Heart left ventricle (tissue), 16 donors: ENCODE data around the gene PKN3. TPM values are rescaled to one million over a fixed set of nuclear protein-coding genes. Genes with fewer than 3 reads are reported as not detected.
"Not testable (repeated sequence)": the region's sequence is repeated elsewhere in the genome, so short reads cannot be mapped to it uniquely, and the experiment has no call there.

Experiments used
- ATAC-seq, 4 donors: fragments of 200-7000 bp; cut with Tn5 transposase; one replicate each; pipeline ENCODE4 v1.9.1; 2020 to 2022; ENCODE audit warnings: moderate library complexity in 4 of 4, mild to moderate bottlenecking in 3 of 4, moderate number of reproducible peaks in 1 of 4
- DNase-seq, 5 donors: peaks; one replicate each; pipeline ENCODE4 v3.0.0-alpha.2; 2020
- H3K27ac ChIP-seq, 12 donors: fragments of 200-600 bp; sonication (generic) in 4 of 12; one replicate each; pipeline versions ENCODE4 v1.5.0 to v1.8.0; 2016 to 2022; ENCODE audit warnings: mild to moderate bottlenecking in 2 of 12
- H3K27me3 ChIP-seq, 9 donors: fragments of 200-600 bp; sonication (generic) in 2 of 9; one replicate each; pipeline versions ENCODE4 v1.5.1 to v1.8.0; 2016 to 2022; ENCODE audit warnings: mild to moderate bottlenecking in 3 of 9
- H3K36me3 ChIP-seq, 9 donors: fragments of 200-600 bp; sonication (generic) in 2 of 9; one replicate each; pipeline versions ENCODE4 v1.5.0 to v1.8.0; 2018 to 2022; ENCODE audit warnings: mild to moderate bottlenecking in 2 of 9
- H3K4me1 ChIP-seq, 12 donors: fragments of 200-600 bp; sonication (generic) in 4 of 12; one replicate each; pipeline versions ENCODE4 v1.5.0 to v1.8.0; 2016 to 2022; ENCODE audit warnings: mild to moderate bottlenecking in 3 of 12
- H3K4me3 ChIP-seq, 12 donors: fragments of 200-600 bp; sonication (generic) in 4 of 12; one replicate each; pipeline versions ENCODE4 v1.5.0 to v1.8.0; 2017 to 2022; ENCODE audit warnings: mild to moderate bottlenecking in 9 of 12, moderate library complexity in 4 of 12
- H3K9me3 ChIP-seq, 12 donors: fragments of 200-600 bp; sonication (generic) in 4 of 12; one replicate each; pipeline versions ENCODE4 v1.5.0 to v1.8.0; 2016 to 2022; ENCODE audit warnings: mild to moderate bottlenecking in 1 of 12
- POLR2A ChIP-seq, 2 donors: fragments of 450-650 bp; IDR thresholded peaks; one replicate each; pipeline ENCODE4 v1.6.1; 2017; ENCODE audit warnings: antibody characterized with exemption in 2 of 2, mild to moderate bottlenecking in 2 of 2, moderate library complexity in 2 of 2
- WGBS, 4 donors: extraction: QIAGEN DNeasy Blood & Tissue Kit in 2 of 4; methylation state at CpG; one replicate each; pipeline versions ENCODE4 v1.1.5 to v1.1.7; 2013 to 2018; 5-methylcytosine and 5-hydroxymethylcytosine counted together
- intact Hi-C, 10 donors: fragments of 100-400 bp; cut with DNase I; formaldehyde crosslinking; loops; one replicate each; pipeline versions ENCODE4 v1.11.1 to v1.14.2; 2022
- polyA plus RNA-seq, 2 donors: library from polyadenylated mRNA; stranded (reverse); fragments of 200-250 nt; gene quantifications; one replicate each; pipeline ENCODE4 v1.2.3, GENCODE V29; 2013
- total RNA-seq, 9 donors: library from RNA; depleted of rRNA in 2 of 9; stranded (reverse); fragments of >200 nt in 2 of 9; fragmentation: NEBNext Ultra II Directional in 3 of 9; extraction: Animal tissue kit (Norgen Biotek cat#: 25700) in 3 of 9; gene quantifications; one replicate each; pipeline versions ENCODE4 v1.1.0 to v1.2.4, GENCODE V29; 2016 to 2023
- TF ChIP-seq, protein P1 (sequence below), 12 donors: fragments of 200-600 bp; sonication (generic) in 4 of 12; IDR thresholded peaks; one replicate each; pipeline versions ENCODE4 v1.5.0 to v1.8.0; 2018 to 2022; ENCODE audit warnings: antibody characterized with exemption in 12 of 12, mild to moderate bottlenecking in 5 of 12
- donor health status: ischemic (EF 13 %, LVEDD 7.1; RV severe dilation, severe dysfunction).
- donor health status: healthy with polysubstance abuse.
- donor health status: DM: no; HTN: yes; CAD: no.
- donor health status: DM: no; HTN: no; CAD: no.
- donor health status: ischemic (EF 25% LVEDD 6.9; RV normal size, moderate dysfunction).
- donor health status: ischemic (EF 25% LVEDD 5.7; RV mildly dilated, moderate dysfunction).
- donor health status: healthy.
- donor health status: DM: yes; HTN: yes; CAD: no.
- donor health status: ischemic (EF 35%, LVEDD 5.7; RV mildly dilated, moderate dysfunction).
- donor health status: nonischemic (EF 11% LVEDD 7.7; RV severe dilation, severe dysfunction).
- donor health status: DM: yes; HTN: yes; CAD: no.
- donor health status: PGD.
- donor health status: ischemic (EF 29% LVEDD 5.4; RV normal size, mild dysfunction).
- donor health status: nonischemic (EF 23%, LVEDD 6.1; RV moderate dilation, normal function).

PKN3 gene
- total and polyA plus RNA-seq, 11 donors, result 3.7 to 16.1 (median 6.0) TPM

DNA sequence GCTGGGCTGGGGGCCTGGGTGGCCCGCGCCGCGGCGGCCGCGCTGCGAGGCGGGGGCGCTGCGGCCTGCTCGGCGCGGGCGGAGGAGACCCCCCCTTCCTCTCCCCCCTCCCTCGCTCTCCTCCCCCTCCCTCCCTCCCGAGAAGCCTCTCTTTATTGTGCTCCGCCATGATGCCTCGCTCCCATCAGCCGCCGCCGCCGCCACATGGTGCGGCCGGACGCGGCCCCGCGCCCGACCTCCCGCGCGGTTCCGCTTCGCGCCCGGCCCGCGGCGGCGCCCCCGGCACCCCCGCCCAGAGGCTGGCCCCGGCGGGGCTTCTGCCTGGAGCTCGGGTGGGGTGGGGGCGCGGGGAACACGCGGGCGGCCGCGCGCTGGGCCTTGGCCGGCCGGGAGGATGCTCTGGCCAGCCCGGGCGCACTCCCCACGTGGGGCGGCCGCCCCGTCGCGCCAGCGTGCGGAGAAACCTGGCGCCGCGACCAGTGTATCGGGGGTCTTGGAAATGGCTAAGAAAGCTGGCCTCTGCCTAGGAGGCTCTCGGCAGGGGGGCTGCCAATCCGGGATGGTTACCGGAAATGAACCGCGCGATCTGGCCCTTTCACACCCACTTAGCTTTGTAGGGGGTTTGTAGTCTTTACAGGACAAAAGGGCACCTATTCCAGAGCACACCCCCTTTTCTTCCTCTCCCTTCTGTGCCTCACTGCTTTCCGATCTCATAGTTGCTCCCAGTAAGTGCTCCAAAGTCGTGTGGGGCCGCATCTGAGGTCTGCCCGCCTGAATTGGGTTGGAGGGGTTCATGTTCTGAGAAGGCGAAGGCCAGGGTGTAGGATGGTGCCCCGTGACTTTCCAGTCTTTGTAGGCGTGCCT is 12.3 kb upstream of the PKN3 start:
- no peak for ATAC-seq
- peak overlapping the region; percentile 58 to 96 (median 74) for H3K4me3 ChIP-seq
- 0 to 4% (median 1%) methylated on average over 8 to 83 of the region's 83 CpGs for WGBS, 4 donors
- H3K4me1 ChIP-seq, result peaks cover 5 to 44% (median 22%) of the 10 kb centered on the region in 12 donors
- TF ChIP-seq, protein P1, sequence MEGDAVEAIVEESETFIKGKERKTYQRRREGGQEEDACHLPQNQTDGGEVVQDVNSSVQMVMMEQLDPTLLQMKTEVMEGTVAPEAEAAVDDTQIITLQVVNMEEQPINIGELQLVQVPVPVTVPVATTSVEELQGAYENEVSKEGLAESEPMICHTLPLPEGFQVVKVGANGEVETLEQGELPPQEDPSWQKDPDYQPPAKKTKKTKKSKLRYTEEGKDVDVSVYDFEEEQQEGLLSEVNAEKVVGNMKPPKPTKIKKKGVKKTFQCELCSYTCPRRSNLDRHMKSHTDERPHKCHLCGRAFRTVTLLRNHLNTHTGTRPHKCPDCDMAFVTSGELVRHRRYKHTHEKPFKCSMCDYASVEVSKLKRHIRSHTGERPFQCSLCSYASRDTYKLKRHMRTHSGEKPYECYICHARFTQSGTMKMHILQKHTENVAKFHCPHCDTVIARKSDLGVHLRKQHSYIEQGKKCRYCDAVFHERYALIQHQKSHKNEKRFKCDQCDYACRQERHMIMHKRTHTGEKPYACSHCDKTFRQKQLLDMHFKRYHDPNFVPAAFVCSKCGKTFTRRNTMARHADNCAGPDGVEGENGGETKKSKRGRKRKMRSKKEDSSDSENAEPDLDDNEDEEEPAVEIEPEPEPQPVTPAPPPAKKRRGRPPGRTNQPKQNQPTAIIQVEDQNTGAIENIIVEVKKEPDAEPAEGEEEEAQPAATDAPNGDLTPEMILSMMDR (IDR thresholded peaks at IDR 0.05), result no peak
- no peak for TF ChIP-seq POLR2A (IDR thresholded peaks at IDR 0.05)
- DNase-seq, result peak; percentile 46 to 63 (median 56)
- no peaks in the 10 kb centered on the region for H3K27me3 ChIP-seq
- peaks cover 2 to 46% (median 40%) of the 10 kb centered on the region in 9 donors for H3K36me3 ChIP-seq
- H3K9me3 ChIP-seq, result no peaks in the 10 kb centered on the region
- intact Hi-C loops, result loop anchor here in 5 of 10 donors (2.0 to 10.0 kb wide), 3 partner anchors 33 to 55 kb away; partner anchors contain the start of gene DYNC2I2 (in 2 of the 5)
- H3K27ac ChIP-seq, result peak overlapping the region in 11 of 12 donors; percentile 55 to 99 (median 67)

DNA sequence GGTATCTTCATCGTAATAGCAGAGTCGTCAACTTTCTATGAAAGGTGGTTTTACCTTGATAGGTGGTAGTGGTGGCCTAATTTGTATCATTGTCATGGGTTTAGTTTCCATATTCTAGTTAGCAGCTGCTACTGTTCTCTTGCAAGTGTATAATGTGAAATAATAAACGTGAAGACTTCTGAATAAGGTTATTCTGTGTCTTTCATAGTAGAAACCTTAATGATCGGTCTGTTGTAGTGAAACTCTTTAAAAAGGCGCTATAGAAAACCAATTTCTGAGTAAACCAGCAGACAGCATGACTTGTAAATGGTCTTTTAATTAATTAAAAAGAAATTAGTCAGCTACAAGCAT is 11.6 kb upstream of the PKN3 start:
- intact Hi-C loops, result no loop called here
- no peaks in the 10 kb centered on the region for H3K27me3 ChIP-seq
- ATAC-seq (no peak), DNase-seq (no peak)
- TF ChIP-seq, protein P1 (IDR thresholded peaks at IDR 0.05), result no peak
- TF ChIP-seq POLR2A (IDR thresholded peaks at IDR 0.05), result no peak
- H3K36me3 ChIP-seq, result peaks cover 2 to 51% (median 44%) of the 10 kb centered on the region in 9 donors
- H3K27ac ChIP-seq, result peak overlapping the region in 8 of 12 donors; percentile 60 to 94 (median 68)
- peak overlapping the region; percentile 58 to 96 (median 74) for H3K4me3 ChIP-seq
- WGBS, 4 donors, result 12 to 20% (median 16%) methylated on average over 5 of the region's 5 CpGs
- H3K4me1 ChIP-seq, result peaks cover 5 to 38% (median 20%) of the 10 kb centered on the region in 12 donors
- no peaks in the 10 kb centered on the region for H3K9me3 ChIP-seq

DNA sequence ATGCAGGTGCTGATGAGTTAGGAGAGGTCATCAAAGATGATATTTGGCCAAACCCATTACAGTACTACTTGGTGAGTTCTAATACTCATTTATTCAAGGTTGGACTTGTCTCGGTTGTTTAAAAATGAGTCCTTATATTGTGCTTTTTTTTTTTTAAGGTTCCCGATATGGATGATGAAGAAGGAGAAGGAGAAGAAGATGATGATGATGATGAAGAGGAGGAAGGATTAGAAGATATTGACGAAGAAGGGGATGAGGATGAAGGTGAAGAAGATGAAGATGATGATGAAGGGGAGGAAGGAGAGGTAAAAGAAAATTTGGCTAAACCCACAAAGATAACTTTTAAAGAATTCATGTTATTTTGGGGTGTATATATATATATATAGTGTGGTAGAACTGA is 8.6 kb upstream of the PKN3 start:
- H3K9me3 ChIP-seq, H3K27me3 ChIP-seq, DNase-seq, intact Hi-C loops, H3K4me3 ChIP-seq, ATAC-seq, H3K27ac ChIP-seq: not testable (repeated sequence)
- peaks cover 2 to 68% (median 61%) of the 10 kb centered on the region in 9 donors for H3K36me3 ChIP-seq
- H3K4me1 ChIP-seq, result peaks cover 5 to 15% (median 13%) of the 10 kb centered on the region in 12 donors
- 86 to 92% (median 87%) methylated on average over 3 of the region's 3 CpGs for WGBS, 4 donors

DNA sequence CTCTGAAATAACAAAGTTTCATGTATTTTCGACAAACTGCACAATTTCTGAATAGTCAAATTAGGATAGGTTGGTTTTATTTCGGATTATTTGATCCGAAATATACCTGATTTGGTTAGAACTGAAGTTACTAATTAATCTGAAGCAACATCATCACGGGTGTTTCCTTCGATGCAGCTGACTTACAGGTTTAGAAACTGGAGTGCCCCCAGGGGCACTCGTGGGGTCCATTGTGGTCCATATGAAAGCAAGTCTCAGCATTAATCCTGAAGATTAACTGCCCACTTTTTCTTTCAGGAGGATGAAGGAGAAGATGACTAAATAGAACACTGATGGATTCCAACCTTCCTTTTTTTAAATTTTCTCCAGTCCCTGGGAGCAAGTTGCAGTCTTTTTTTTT is 8.0 kb upstream of the PKN3 start:
- H3K27me3 ChIP-seq, result no peaks in the 10 kb centered on the region
- H3K27ac ChIP-seq, result no peak overlapping the region
- 80 to 88% (median 83%) methylated on average over 6 of the region's 6 CpGs for WGBS, 4 donors
- H3K9me3 ChIP-seq, result no peaks in the 10 kb centered on the region
- H3K4me3 ChIP-seq, result no peak overlapping the region
- TF ChIP-seq, protein P1 (IDR thresholded peaks at IDR 0.05), result no peak
- no peak for TF ChIP-seq POLR2A (IDR thresholded peaks at IDR 0.05)
- H3K36me3 ChIP-seq, result peaks cover 2 to 68% (median 61%) of the 10 kb centered on the region in 9 donors
- intact Hi-C loops, result no loop called here
- H3K4me1 ChIP-seq, result peaks cover 5 to 15% (median 13%) of the 10 kb centered on the region in 12 donors
- ATAC-seq (no peak), DNase-seq (no peak)
